HG03039 (cell line): Measurements from ENCODE around the gene EXT2.

Experiments used
- ATAC-seq: cut with Tn5 transposase; IDR thresholded peaks from one replicate; pipeline ENCODE4 v1.9.1; 2021; ENCODE audit warnings: mild to moderate bottlenecking, moderate library complexity; ENCODE audit not compliant: unreplicated experiment

EXT2 gene

GRCh38 chr11:44198146-44198724, 102.8 kb downstream of the EXT2 start:
- ATAC-seq, result no peak

GRCh38 chr11:44199298-44199697, 103.8 kb downstream of the EXT2 start:
- ATAC-seq, result no peak

GRCh38 chr11:44199816-44200215, 104.3 kb downstream of the EXT2 start:
- ATAC-seq, result no peak

- ATAC-seq, result no peak
These were observed 108.0 kb downstream of the EXT2 start for GRCh38 chr11:44203270-44204043.

DNA sequence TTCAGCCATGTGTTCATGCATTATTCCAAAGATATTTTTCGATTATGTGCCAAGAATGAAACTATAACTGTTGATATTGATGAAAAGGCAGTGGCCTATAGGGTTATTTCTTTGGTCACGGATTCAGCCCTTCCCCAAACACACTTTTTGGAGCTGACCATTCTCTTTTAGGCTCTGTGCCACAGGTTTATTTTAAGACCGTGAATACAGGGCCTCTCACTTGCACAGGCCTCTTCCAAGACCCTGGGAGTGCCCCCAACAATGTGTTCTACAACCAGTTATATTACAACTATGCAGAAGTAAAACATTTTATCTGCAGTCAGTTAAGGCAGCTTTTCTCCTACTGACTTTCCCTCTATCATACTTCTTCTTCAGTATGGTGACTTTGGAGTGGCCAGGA, 109.9 kb downstream of the EXT2 start:
- ATAC-seq, result no peak

DNA sequence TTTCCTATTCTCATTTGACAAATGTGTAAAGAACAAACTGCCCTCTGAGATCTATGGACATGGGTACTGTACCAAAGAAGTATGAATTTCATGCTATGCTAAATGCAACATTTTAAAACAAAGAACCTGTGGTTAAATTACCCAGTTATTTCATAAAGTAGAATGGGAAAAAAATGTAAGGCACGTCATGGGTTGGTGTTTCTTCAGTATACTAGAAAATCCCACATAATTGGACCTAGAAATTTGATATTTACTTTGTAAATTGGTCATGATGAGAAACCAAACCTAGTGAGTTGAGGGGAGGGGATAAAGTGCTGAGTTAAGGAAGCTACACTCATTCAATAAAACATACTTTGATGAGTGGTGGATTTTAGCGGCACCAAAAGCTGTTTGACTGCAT, 110.4 kb downstream of the EXT2 start:
- ATAC-seq, result no peak

- no peak for ATAC-seq
These were observed 111.8 kb downstream of the EXT2 start for GRCh38 chr11:44207292-44207691.

DNA sequence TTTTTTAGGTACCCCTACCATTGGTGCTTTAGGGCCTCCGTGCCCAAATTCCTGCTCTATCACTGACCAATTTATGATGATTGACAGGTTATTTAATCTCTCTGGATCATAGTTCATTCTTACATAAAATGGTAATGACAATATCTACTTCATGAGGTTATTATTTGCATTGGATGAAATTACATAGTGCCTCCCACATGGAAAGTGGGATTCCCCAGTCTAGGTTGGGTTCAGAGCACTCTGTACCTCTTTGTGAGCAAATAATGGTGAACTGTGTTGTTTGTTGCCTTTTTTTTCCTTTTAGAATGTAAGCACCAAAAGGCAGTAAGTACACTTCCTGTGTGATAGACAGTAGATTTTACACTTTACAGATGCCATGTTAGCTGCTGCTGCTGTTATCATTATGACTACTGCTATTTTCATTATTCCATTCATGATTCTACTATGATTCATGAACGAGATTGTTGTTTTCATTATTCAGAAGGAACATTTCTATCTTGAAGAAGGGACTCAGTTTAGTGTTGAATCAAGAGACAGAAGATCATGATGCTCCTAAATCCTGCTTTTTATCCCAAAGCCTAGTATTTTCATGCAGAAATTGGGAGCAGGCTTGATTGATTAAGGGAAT, 113.6 kb downstream of the EXT2 start:
- ATAC-seq, result no peak

- ATAC-seq, result no peak
These were observed 116.7 kb downstream of the EXT2 start for GRCh38 chr11:44212128-44212527.

DNA sequence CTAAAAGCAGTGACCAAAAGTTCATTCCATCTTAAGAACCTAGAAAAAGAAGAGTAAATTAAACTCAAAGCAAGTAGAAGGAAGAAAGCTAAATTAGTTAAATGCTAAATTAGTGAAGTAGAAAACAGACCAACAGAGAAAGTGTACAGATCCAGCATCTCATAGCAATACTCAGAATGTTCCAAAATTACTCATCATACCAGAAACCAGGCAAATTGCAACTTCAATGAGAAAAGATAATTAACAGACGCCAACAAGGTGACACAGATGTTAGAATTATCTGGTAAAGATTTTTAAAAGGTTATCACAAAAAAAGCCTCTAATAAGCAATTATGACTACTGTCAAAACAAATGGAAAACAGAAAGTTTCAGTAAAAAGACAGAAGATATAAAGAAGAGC, 117.7 kb downstream of the EXT2 start:
- ATAC-seq, result no peak

DNA sequence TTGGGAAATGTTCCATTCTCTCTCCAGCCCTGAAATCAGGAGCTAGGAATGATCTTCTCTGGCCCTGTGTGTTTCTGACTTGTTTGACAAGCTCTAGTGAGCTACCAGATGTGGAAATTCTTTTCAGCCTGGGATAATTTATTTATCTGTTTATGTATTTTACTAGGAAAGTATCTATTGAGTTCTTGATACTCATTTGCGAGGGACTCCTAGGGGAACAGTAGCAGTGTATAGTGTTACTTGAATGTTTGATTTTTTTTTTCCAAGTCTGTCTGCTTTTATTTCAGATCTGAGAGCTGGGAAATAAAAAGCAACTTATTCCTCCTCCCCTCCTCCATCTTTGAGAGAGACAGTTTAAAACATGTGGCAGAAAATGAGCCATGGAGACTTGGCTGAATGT, 122.0 kb downstream of the EXT2 start:
- ATAC-seq, result no peak

DNA sequence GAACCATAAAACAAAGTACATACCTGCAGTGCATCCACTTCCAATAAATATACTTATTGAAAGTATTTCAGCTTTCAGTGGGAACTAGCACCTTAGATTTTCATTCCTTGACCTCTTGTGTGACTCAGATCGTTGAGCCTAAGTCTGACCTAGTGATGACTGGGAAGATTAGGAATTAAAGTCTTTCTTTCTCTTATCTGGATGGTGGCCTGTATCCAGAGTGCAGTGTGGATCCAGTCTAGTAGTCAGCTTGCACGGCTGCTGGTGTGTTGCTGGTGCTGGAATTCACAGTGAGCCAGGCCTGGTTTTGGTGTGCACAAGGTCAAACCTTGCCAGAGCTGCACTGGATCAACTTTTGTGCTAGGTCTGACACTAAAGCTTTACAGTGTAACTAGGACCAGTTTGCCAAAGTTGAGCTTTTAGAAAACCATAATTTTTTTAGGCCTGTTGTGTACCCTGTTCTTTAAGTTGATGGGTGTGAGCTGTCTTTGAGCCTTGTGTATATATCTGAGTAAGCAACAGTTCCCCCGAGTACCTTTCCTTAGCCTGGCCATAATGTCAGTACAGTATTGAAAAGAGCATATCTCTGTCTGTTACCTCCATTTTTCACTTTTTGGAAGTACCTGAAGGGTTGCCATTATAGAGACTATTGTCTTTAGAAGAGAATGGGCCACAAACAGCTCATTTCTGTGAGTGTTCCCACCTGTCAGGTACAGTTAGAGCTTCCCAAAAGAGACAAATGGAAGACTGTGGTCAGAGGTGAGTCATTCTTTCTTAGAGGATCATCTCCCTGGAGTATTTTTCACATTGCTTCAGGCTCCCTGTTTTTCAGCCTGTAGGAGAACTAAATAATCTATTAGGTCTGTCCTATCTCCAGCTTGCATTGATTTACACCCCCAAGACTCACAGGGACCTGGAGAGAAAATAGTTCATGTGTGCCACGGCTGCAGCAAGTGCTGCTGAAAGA, 124.6 kb downstream of the EXT2 start:
- no peak for ATAC-seq

- ATAC-seq, result no peak
These were observed 126.0 kb downstream of the EXT2 start for GRCh38 chr11:44221456-44221855.

DNA sequence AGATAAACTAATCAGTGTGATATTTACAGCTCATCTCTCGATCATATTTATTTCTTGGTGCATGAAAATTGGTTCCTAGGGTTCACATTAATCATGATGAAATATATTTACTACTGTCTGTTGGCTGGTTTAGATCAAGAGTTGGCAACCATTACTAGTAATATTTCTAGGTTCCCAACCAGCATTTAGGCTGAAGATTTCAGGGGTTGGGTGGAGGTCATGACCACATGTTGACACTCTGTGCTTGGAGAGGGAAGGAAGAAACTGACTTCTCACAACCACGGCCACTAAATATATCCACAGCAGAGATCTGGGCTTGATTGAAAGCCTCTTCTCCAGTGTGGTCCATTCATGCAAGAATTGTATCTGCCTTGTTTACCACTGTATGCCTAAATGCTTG, 126.5 kb downstream of the EXT2 start:
- no peak for ATAC-seq

DNA sequence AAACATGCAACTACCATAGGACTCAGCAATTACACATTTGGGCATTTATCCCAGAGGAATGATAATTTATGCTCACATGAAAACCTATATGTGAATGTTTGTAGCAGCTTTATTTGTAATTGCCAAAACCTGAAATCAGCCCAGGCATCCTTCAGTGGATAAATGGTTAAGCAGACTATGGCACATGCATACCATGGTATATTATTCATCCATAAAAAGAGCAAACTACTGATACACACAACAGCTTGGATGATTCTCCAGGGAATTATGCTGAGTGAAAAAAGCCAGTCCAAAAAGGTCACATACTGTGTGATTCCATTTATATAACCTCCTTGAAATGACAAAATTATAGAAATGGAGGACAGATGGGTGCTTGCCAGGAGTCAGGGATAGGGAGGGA, 127.8 kb downstream of the EXT2 start:
- no peak for ATAC-seq

DNA sequence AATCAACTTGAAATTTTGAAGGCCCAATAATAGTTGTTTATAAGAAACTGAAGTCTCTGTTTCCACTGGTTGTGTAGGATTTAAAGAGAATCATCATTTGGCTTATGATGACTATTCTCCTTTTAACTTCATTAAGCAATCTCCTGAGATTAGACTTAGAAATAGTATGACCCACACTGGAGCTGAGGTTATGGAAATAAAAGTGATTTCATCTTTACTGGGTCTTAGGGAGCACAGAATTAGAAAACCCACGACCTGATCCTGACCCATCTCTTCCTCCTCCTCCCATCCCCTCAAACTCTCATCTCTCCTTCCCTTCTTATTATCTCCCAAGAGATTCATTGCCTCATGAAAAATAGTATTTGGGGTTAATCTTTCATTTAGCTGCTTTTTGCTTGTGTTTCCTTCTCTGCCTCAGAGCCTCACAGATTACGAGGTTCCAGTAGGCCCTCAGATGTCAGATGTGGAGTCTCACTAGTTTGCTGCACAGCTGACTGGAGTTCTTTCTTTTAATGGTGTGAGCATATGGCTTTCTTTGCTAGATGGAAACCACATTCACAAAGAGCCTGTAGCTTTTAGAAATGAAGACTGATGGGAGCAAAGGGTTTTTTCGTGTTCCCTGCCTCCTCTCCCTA, 129.5 kb downstream of the EXT2 start:
- ATAC-seq, result no peak

GRCh38 chr11:44226490-44226889, 131.0 kb downstream of the EXT2 start:
- no peak for ATAC-seq

- no peak for ATAC-seq
These were observed 131.5 kb downstream of the EXT2 start for GRCh38 chr11:44226945-44227344.

- ATAC-seq, result no peak
These were observed 132.9 kb downstream of the EXT2 start for GRCh38 chr11:44228379-44228778.

DNA sequence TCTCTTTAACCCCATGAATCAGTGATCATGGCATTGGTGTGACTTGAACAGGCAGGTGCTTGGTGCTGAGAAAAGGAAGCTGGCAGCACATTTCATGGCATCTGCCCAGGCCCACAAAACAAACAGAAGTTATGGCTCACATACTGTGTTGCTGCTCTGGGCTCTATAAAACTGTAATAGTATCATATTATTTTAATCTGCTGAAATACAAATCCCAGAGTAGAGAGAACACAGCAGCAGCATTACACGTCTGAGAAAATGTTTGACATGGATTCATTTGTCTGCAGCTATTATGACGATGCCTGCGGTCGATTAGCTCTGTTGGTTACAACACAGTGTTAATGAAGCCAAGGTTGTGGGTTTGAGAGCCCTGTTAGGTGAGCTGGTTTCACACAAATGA, 133.6 kb downstream of the EXT2 start:
- no peak for ATAC-seq

GRCh38 chr11:44229624-44230023, 134.1 kb downstream of the EXT2 start:
- ATAC-seq, result no peak
